Erythroblast (primary cell): ENCODE measurements around the gene PATL2.

Experiments
- GATA1 ChIP-seq: IDR thresholded peaks from 2 replicates; pipeline ENCODE4 v1.6.1; 2011; ENCODE audit warnings: low read depth, mild to moderate bottlenecking, control low read depth, low read length, moderate library complexity
- POLR2A ChIP-seq: IDR thresholded peaks from 2 replicates; pipeline ENCODE4 v1.6.1; 2011; ENCODE audit warnings: mild to moderate bottlenecking, low read length

- TF ChIP-seq POLR2A: no peak
- no peak for TF ChIP-seq GATA1
Measured at GRCh38 chr15:44654858-44655257, 56.3 kb downstream of the PATL2 start.
